A204.1 (cell line): ENCODE results near the gene NT5C3B.
"Not testable (repeated sequence)": the region's sequence is repeated elsewhere in the genome, so short reads cannot be mapped to it uniquely, and the experiment has no call there.

Experiments
- FAIRE-seq: peaks from 2 replicates; lab custom pipeline; 2012; peaks lifted over from hg19 to GRCh38; lab: Jason Lieb, UNC

The NT5C3B gene

DNA sequence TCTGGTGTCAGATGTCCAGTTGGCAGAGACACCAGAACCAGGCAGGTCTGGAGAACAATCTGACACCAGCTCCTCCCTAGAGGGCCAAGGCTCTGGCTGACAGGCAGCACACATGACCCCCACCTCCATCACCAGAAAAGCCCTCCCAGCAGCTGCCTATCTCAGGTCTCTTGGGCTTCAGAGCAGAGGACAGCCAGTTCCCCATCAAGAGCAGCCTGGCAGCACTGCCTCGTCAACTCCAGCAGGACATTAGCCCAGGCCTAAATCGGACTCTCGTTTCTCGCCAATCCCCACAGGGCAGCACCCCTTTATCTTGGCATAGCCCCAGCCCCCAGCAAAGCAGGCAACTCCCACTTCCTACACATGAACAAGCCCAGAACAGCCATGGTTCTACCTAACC is 53.9 kb downstream of the NT5C3B start:
- FAIRE-seq: no peak

DNA sequence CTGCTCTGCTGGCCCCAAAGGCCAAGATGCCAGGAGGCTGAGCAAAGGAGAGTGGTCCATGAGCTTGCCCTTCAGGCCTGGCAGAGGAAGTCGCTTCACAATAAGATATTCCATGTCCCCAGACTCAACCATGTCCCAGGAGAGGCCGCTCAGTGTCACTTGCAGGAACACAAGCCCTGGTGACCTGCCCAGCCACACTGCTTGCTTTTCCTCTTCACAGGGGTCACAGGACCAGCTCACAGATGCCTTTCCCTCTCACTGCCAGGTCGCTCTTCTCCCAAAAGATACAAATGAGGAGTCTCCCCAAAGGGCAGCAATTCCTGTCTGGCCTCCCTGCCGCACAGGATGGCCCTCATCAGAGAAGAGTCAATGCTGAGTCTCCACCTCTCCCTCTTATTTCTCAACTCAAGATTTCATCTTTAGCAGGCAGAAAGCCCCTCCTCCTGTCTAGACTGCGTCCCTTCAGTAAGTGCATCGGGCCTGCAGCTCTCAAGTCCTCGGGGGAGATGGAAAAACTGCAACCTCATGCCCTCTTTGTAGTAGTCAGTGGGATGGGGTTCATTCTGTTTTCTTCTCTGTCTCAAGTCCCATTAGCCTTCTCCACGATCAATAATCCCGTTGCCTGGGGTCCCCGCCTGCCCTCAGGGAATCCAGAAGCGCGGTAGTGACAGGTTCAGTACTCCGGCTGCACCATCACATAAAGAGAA is 54.5 kb downstream of the NT5C3B start:
- no peak for FAIRE-seq

DNA sequence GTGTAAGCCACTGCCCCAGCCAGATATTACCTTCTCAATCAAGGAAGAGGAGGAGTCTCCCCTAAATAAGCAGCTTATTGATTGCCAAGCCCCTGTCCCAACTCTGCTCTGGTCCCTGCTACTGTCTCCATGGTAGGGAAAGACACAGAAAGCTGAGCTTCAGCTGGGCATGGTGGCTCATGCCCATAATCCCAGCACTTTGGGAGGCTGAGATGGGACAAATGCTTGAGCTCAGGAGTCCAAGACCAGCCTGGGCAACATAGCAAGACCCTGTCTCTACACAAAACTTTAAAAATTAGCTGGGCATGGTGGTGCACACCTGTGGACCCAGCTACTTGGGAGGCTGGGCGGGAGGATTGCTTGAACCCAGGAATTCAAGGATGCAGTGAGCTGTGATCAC is 56.1 kb downstream of the NT5C3B start:
- no peak for FAIRE-seq

DNA sequence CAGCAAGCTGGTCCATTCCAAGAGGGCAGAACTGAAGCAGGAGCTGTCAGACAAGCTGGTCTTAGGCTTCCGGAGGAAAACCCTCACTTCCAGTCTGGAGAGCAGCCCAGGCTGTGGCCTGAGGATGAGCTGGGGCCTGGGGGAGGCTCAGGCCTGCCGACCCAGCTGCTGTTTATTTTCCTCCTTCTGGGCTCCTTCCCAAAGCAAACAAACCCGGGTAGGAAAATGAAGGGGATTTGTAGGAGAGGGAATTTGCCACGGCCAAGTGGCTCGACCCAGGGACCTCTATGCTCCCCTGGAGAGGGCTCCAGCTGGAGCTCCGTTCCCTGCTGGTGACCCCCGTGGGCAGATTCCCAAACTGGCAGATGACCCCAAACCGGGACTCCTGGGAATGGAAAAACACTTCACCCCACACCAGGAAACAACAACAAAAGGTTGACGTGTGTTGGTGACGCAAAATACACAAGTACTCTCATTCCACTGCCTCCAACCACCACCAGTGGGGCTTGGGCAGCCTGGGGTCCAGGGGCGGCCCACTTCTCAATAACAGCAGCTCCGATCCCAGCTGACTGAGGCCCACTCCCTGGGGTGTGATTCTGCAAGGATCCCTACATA is 58.4 kb downstream of the NT5C3B start:
- FAIRE-seq: no peak

- no peak for FAIRE-seq
Measured at GRCh38 chr17:41777157-41777573, 58.9 kb downstream of the NT5C3B start.

GRCh38 chr17:41776262-41776900 is 59.7 kb downstream of the NT5C3B start:
- FAIRE-seq: not testable (repeated sequence)

- no peak for FAIRE-seq
Measured at GRCh38 chr17:41775394-41776226, 60.4 kb downstream of the NT5C3B start.
